HUES64 (cell line): ENCODE results near the gene MGA.

ENCODE experiments used
- H3K27ac ChIP-seq: 2 replicates; pipeline ENCODE4 v1.7.0; 2013; ENCODE audit warnings: low read depth, low read length, inconsistent platforms
- H3K27me3 ChIP-seq: 2 replicates; pipeline ENCODE4 v1.6.1; 2013; ENCODE audit warnings: mild to moderate bottlenecking, low read length; ENCODE audit not compliant: insufficient read depth
- H3K36me3 ChIP-seq: 2 replicates; pipeline ENCODE4 v1.6.1; 2013; ENCODE audit warnings: mild to moderate bottlenecking, low read length; ENCODE audit not compliant: insufficient read depth
- H3K4me1 ChIP-seq: 2 replicates; pipeline ENCODE4 v1.6.1; 2013; ENCODE audit warnings: mild to moderate bottlenecking, low read length, moderate library complexity; ENCODE audit not compliant: insufficient read depth
- H3K4me3 ChIP-seq: 2 replicates; pipeline ENCODE4 v1.5.1; 2013; ENCODE audit warnings: mild to moderate bottlenecking, low read length, moderate library complexity
- H3K9ac ChIP-seq: 2 replicates; pipeline ENCODE4 v1.6.1; 2013; ENCODE audit warnings: mild to moderate bottlenecking, low read depth, low read length
- H3K9me3 ChIP-seq: 2 replicates; pipeline ENCODE4 v1.6.1; 2013; ENCODE audit warnings: low read depth, low read length; ENCODE audit not compliant: insufficient read depth
- WGBS: fragments of 150-250, 120-280 bp; methylation state at CpG from one replicate; pipeline ENCODE4 v1.1.7; 2013; ENCODE audit warnings: missing lambda C conversion rate; 5-methylcytosine and 5-hydroxymethylcytosine counted together

MGA gene

DNA sequence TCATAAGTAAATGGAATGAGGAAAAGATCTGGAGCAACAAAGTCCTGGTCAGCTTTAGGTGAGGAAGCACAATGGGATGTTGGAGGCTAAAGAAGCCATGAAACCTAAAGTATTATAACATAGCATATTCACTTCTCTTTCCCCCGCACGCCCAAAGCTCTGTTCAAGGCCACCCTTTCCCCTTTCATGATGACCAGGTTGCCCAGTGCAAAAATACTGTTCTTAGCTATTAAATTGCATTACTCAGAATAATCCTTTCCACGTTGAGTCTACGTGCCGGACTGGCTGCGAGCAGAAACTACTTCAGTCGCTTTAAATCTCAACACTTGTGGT, 113.5 kb downstream of the MGA start:
- H3K36me3 ChIP-seq = peaks cover 11% of the 10 kb centered on the region; the same call in 1 of the 2 replicates
- 18% methylated on average over 7 of the region's 7 CpGs for WGBS
- H3K4me3 ChIP-seq = peak overlapping the region; percentile 72
- H3K9me3 ChIP-seq = no peaks in the 10 kb centered on the region
- peaks cover 32% of the 10 kb centered on the region for H3K4me1 ChIP-seq
- H3K27ac ChIP-seq = peak overlapping the region; percentile 92
- H3K9ac ChIP-seq = peak overlapping the region; percentile 73
- no peaks in the 10 kb centered on the region for H3K27me3 ChIP-seq

GRCh38 chr15:41774062-41774881, 114.1 kb downstream of the MGA start, which contains the start of gene MAPKBP1:
TSS of gene MAPKBP1 (plus strand) at chr15:41774484. CDS start at chr15:41775276, 792 bp downstream.
- Histone ChIP-seq H3K4me1 (peaks cover 33% of the 10 kb centered on the region), H3K27ac (peak within 1 kb of the TSS; percentile 92), H3K36me3 (peaks cover 5% of the 10 kb centered on the region; the same call in 1 of the 2 replicates), H3K9ac (peak within 1 kb of the TSS; percentile 78), H3K27me3 (no peaks in the 10 kb centered on the region), H3K4me3 (peak within 1 kb of the TSS; percentile 72), H3K9me3 (no peaks in the 10 kb centered on the region)
- WGBS = under 1% methylated on average over 62 of the region's 62 CpGs

DNA sequence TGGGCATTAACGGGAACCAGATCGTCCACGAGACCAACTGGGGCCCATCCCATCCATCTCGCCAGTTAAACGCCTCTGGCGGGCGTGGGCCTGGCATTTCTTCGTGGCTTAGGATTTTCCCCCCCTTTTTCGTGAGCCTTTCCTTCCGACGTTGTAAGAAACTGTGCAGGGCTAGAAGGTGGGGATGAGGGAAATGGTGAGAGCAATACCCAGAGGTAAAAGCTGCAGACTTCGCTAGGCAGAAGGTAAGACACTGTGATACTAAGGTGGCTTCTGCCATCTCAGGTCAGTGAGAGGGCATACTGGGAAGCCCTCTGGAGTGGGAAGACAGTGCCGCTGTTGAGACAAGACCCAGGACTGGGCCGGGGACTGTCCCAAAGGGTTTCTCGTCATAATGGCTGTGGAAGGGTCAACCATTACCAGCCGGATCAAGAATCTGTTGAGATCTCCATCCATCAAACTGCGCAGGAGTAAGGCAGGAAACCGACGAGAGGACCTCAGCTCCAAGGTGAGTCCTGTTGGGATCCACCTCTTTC, 114.7 kb downstream of the MGA start:
- Histone ChIP-seq H3K9me3 (no peaks in the 10 kb centered on the region), H3K4me1 (peaks cover 38% of the 10 kb centered on the region), H3K27me3 (no peaks in the 10 kb centered on the region), H3K9ac (peak overlapping the region; percentile 78), H3K4me3 (peak overlapping the region; percentile 72), H3K27ac (peak overlapping the region; percentile 92), H3K36me3 (peaks cover 2% of the 10 kb centered on the region; the same call in 1 of the 2 replicates)
- 23% methylated on average over 19 of the region's 19 CpGs for WGBS

DNA sequence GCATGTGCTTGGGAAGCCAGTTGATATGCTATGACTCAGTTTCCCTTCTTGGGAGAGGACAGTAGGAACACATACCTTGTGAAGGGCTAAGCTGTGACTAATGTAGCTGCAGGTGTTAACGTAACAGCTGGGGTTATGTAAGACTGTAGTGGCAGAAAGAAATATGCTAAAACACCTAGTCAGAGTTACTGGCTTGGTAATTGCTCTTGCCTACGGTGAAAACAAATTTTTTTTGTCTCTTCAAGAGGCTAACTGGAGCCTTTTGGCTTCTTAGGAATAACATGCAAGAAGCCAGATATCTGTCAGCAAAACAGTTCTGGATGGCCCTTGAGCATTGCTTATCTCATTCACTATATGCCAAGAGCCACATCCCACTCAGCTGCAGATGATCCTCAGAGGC, 115.4 kb downstream of the MGA start:
- H3K27ac ChIP-seq = no peak overlapping the region
- H3K4me1 ChIP-seq = peaks cover 45% of the 10 kb centered on the region
- peak overlapping the region; percentile 72 for H3K4me3 ChIP-seq
- WGBS = 53% methylated on average over 2 of the region's 2 CpGs
- no peaks in the 10 kb centered on the region for H3K9me3 ChIP-seq
- H3K9ac ChIP-seq = no peak overlapping the region
- no peaks in the 10 kb centered on the region for H3K27me3 ChIP-seq
- no peaks in the 10 kb centered on the region for H3K36me3 ChIP-seq

GRCh38 chr15:41777421-41777973, 117.3 kb downstream of the MGA start:
- Histone ChIP-seq H3K27ac (no peak overlapping the region), H3K4me1 (peaks cover 52% of the 10 kb centered on the region), H3K9ac (no peak overlapping the region), H3K27me3 (no peaks in the 10 kb centered on the region), H3K36me3 (no peaks in the 10 kb centered on the region), H3K4me3 (no peak overlapping the region), H3K9me3 (no peaks in the 10 kb centered on the region)
- WGBS = 84% methylated on average over 1 of the region's 1 CpG

GRCh38 chr15:41778521-41778920, 118.3 kb downstream of the MGA start:
- H3K36me3 ChIP-seq = no peaks in the 10 kb centered on the region
- WGBS = 100% methylated on average over 1 of the region's 1 CpG
- H3K27me3 ChIP-seq = no peaks in the 10 kb centered on the region
- H3K27ac ChIP-seq = no peak overlapping the region
- H3K9me3 ChIP-seq = no peaks in the 10 kb centered on the region
- no peak overlapping the region for H3K9ac ChIP-seq
- peaks cover 52% of the 10 kb centered on the region for H3K4me1 ChIP-seq
- no peak overlapping the region for H3K4me3 ChIP-seq

GRCh38 chr15:41779662-41780157, 119.5 kb downstream of the MGA start:
- WGBS = 82% methylated on average over 4 of the region's 4 CpGs
- H3K27ac ChIP-seq = no peak overlapping the region

DNA sequence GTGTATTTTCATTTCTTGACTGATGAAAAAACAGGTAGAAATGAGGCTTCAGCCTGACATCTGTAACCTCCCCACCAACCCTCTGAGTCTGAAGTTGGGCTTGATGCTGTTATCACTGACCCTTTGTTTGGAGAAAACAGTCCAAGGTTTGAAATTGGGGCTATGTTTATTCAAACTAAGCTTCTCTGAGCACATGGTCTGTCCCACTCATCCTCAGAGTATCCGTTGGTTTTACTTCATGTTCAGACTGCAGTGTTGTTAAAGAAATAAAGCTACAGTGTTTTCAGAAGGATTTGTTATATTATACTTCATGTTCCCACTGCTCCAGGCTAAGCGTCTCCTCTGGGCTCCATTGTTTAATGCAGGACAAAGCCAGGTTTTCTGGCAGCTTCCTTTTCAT, 120.1 kb downstream of the MGA start:
- Histone ChIP-seq H3K36me3 (no peaks in the 10 kb centered on the region), H3K4me3 (no peak overlapping the region), H3K27ac (no peak overlapping the region), H3K9me3 (no peaks in the 10 kb centered on the region), H3K4me1 (peaks cover 46% of the 10 kb centered on the region), H3K27me3 (no peaks in the 10 kb centered on the region), H3K9ac (no peak overlapping the region)
- 86% methylated on average over 2 of the region's 2 CpGs for WGBS

More at GRCh38 chr15:41779662-41780157, 119.5 kb downstream of the MGA start:
- Histone ChIP-seq H3K9ac (no peak overlapping the region), H3K4me1 (peaks cover 50% of the 10 kb centered on the region), H3K27me3 (no peaks in the 10 kb centered on the region), H3K36me3 (no peaks in the 10 kb centered on the region), H3K4me3 (no peak overlapping the region), H3K9me3 (no peaks in the 10 kb centered on the region)

DNA sequence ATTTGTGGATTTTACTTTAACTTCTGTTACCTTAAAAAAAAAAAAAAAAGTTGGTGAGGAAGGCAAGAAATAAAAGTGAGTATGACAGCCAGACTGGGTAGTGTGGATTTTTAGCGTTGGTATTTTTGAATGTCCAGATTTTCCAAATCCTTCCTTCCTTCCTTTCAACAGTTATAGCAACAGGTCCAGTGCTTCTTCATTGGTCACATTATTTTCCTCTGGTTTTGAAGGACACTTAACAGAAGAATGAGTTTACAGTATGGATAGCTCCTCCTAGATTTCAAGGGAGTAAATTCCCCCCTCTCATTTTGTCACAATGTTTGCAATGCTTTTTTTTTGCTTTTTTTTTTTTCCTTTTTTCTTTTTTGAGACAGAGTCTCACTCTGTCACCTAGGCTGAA, 120.5 kb downstream of the MGA start:
- Histone ChIP-seq H3K4me1 (peaks cover 42% of the 10 kb centered on the region), H3K27me3 (no peaks in the 10 kb centered on the region), H3K36me3 (no peaks in the 10 kb centered on the region), H3K4me3 (no peak overlapping the region), H3K27ac (no peak overlapping the region), H3K9ac (no peak overlapping the region), H3K9me3 (no peaks in the 10 kb centered on the region)
- WGBS = no CpG with 5 or more reads among the region's 1 CpG

- Histone ChIP-seq H3K36me3 (no peaks in the 10 kb centered on the region), H3K27ac (no peak overlapping the region), H3K27me3 (no peaks in the 10 kb centered on the region), H3K4me3 (no peak overlapping the region), H3K4me1 (peaks cover 33% of the 10 kb centered on the region), H3K9ac (no peak overlapping the region), H3K9me3 (no peaks in the 10 kb centered on the region)
- WGBS = 86% methylated on average over 5 of the region's 5 CpGs
Measured at GRCh38 chr15:41782371-41783282, 122.4 kb downstream of the MGA start.
